Heart left ventricle (tissue), 16 donors: ENCODE measurements around the gene SLK. TPM values are rescaled to one million over a fixed set of nuclear protein-coding genes. Genes with fewer than 3 reads are reported as not detected.

ENCODE experiments used
- ATAC-seq, 4 donors: fragments of 200-7000 bp; cut with Tn5 transposase; one replicate each; pipeline ENCODE4 v1.9.1; 2020 to 2022; ENCODE audit warnings: moderate library complexity in 4 of 4, mild to moderate bottlenecking in 3 of 4, moderate number of reproducible peaks in 1 of 4
- DNase-seq, 5 donors: peaks; one replicate each; pipeline ENCODE4 v3.0.0-alpha.2; 2020
- H3K27ac ChIP-seq, 12 donors: fragments of 200-600 bp; sonication (generic) in 4 of 12; one replicate each; pipeline versions ENCODE4 v1.5.0 to v1.8.0; 2016 to 2022; ENCODE audit warnings: mild to moderate bottlenecking in 2 of 12
- H3K27me3 ChIP-seq, 9 donors: fragments of 200-600 bp; sonication (generic) in 2 of 9; one replicate each; pipeline versions ENCODE4 v1.5.1 to v1.8.0; 2016 to 2022; ENCODE audit warnings: mild to moderate bottlenecking in 3 of 9
- H3K36me3 ChIP-seq, 9 donors: fragments of 200-600 bp; sonication (generic) in 2 of 9; one replicate each; pipeline versions ENCODE4 v1.5.0 to v1.8.0; 2018 to 2022; ENCODE audit warnings: mild to moderate bottlenecking in 2 of 9
- H3K4me1 ChIP-seq, 12 donors: fragments of 200-600 bp; sonication (generic) in 4 of 12; one replicate each; pipeline versions ENCODE4 v1.5.0 to v1.8.0; 2016 to 2022; ENCODE audit warnings: mild to moderate bottlenecking in 3 of 12
- H3K4me3 ChIP-seq, 12 donors: fragments of 200-600 bp; sonication (generic) in 4 of 12; one replicate each; pipeline versions ENCODE4 v1.5.0 to v1.8.0; 2017 to 2022; ENCODE audit warnings: mild to moderate bottlenecking in 9 of 12, moderate library complexity in 4 of 12
- H3K9me3 ChIP-seq, 12 donors: fragments of 200-600 bp; sonication (generic) in 4 of 12; one replicate each; pipeline versions ENCODE4 v1.5.0 to v1.8.0; 2016 to 2022; ENCODE audit warnings: mild to moderate bottlenecking in 1 of 12
- POLR2A ChIP-seq, 2 donors: fragments of 450-650 bp; IDR thresholded peaks; one replicate each; pipeline ENCODE4 v1.6.1; 2017; ENCODE audit warnings: antibody characterized with exemption in 2 of 2, mild to moderate bottlenecking in 2 of 2, moderate library complexity in 2 of 2
- WGBS, 4 donors: extraction: QIAGEN DNeasy Blood & Tissue Kit in 2 of 4; methylation state at CpG; one replicate each; pipeline versions ENCODE4 v1.1.5 to v1.1.7; 2013 to 2018; 5-methylcytosine and 5-hydroxymethylcytosine counted together
- intact Hi-C, 10 donors: fragments of 100-400 bp; cut with DNase I; formaldehyde crosslinking; loops; one replicate each; pipeline versions ENCODE4 v1.11.1 to v1.14.2; 2022
- polyA plus RNA-seq, 2 donors: library from polyadenylated mRNA; stranded (reverse); fragments of 200-250 nt; gene quantifications; one replicate each; pipeline ENCODE4 v1.2.3, GENCODE V29; 2013
- total RNA-seq, 9 donors: library from RNA; depleted of rRNA in 2 of 9; stranded (reverse); fragments of >200 nt in 2 of 9; fragmentation: NEBNext Ultra II Directional in 3 of 9; extraction: Animal tissue kit (Norgen Biotek cat#: 25700) in 3 of 9; gene quantifications; one replicate each; pipeline versions ENCODE4 v1.1.0 to v1.2.4, GENCODE V29; 2016 to 2023
- TF ChIP-seq, protein P1 (sequence below), 12 donors: fragments of 200-600 bp; sonication (generic) in 4 of 12; IDR thresholded peaks; one replicate each; pipeline versions ENCODE4 v1.5.0 to v1.8.0; 2018 to 2022; ENCODE audit warnings: antibody characterized with exemption in 12 of 12, mild to moderate bottlenecking in 5 of 12
- donor health status: ischemic (EF 13 %, LVEDD 7.1; RV severe dilation, severe dysfunction).
- donor health status: healthy with polysubstance abuse.
- donor health status: DM: no; HTN: yes; CAD: no.
- donor health status: DM: no; HTN: no; CAD: no.
- donor health status: ischemic (EF 25% LVEDD 6.9; RV normal size, moderate dysfunction).
- donor health status: ischemic (EF 25% LVEDD 5.7; RV mildly dilated, moderate dysfunction).
- donor health status: healthy.
- donor health status: DM: yes; HTN: yes; CAD: no.
- donor health status: ischemic (EF 35%, LVEDD 5.7; RV mildly dilated, moderate dysfunction).
- donor health status: nonischemic (EF 11% LVEDD 7.7; RV severe dilation, severe dysfunction).
- donor health status: DM: yes; HTN: yes; CAD: no.
- donor health status: PGD.
- donor health status: ischemic (EF 29% LVEDD 5.4; RV normal size, mild dysfunction).
- donor health status: nonischemic (EF 23%, LVEDD 6.1; RV moderate dilation, normal function).

Gene SLK
- total and polyA plus RNA-seq, 11 donors, result 10.0 to 57.8 (median 45.2) TPM

DNA sequence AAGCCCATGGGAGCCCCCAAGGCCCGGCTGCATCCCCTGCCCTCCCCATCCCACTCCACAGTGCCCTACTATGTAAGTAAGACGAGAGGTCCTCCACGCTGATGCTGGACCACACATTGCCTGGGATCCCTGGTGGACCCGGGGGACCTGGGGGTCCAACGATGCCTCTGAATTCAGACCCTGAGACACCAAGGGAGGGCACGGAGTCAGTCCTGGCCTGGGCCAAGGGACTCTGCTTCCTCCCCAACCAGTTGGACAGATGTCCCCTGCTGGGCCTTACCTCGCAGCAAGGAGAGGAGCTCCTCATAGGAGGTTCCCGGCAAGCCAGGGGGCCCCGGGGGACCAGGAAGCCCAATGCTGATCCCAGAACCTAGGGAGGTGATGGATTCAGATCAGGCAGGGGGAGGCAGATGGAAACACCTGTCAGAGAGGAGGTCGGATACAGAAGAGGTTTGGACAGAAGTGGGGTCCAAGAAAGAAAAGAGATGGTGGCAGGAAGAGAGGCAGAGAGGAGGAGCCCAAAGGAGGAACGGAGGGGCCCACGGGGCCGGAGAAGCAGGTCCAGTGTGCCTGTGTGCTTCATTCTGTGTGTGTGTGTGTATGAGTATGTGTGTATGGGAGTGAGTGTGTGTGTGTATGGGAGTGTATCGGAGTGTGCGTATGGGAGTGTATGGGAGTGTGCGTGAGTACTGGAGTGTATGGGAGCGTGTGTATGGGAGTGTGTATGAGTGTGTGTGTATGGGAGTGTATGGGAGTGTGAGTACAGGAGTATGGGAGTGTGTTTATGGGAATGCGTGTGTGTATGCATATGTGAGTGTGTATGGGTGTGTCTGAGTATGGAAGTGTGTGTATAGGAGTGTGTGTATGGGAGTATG lies 68.5 kb downstream of the SLK start:
- 79 to 82% (median 80%) methylated on average over 15 to 18 of the region's 18 CpGs for WGBS, 4 donors
- peak in 1 of 4 donors; percentile 9 for ATAC-seq
- intact Hi-C loops, result loop anchor here in 1 of 10 donors (5.0 kb wide), 1 partner anchor 327 kb away; no protein-coding TSS in a partner anchor

DNA sequence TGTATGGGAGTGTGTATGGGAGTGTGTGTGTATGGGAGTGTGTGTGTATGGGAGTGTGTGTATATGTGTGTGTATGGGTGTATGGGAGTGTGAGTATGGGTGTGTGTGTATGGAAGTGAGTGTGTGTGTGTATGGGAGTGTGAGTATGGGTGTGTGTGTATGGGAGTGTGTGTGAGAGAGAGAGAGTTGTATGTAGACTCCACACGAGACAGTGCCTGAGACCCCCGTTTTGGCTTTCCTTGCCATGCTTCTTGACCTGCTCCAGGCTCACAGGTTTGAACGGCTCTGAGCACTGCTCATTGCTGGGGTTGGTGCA lies 69.1 kb downstream of the SLK start:
- DNase-seq (no peak), ATAC-seq (peak in 1 of 4 donors; percentile 6)
- Histone ChIP-seq H3K36me3 (peaks cover 0 to 26% (median 4%) of the 10 kb centered on the region in 9 donors), H3K4me3 (no peak overlapping the region), H3K4me1 (peaks cover 0 to 11% (median 0%) of the 10 kb centered on the region in 12 donors), H3K27ac (no peak overlapping the region), H3K27me3 (no peaks in the 10 kb centered on the region), H3K9me3 (no peaks in the 10 kb centered on the region)
- TF ChIP-seq POLR2A (IDR thresholded peaks at IDR 0.05), result no peak
- TF ChIP-seq, protein P1, sequence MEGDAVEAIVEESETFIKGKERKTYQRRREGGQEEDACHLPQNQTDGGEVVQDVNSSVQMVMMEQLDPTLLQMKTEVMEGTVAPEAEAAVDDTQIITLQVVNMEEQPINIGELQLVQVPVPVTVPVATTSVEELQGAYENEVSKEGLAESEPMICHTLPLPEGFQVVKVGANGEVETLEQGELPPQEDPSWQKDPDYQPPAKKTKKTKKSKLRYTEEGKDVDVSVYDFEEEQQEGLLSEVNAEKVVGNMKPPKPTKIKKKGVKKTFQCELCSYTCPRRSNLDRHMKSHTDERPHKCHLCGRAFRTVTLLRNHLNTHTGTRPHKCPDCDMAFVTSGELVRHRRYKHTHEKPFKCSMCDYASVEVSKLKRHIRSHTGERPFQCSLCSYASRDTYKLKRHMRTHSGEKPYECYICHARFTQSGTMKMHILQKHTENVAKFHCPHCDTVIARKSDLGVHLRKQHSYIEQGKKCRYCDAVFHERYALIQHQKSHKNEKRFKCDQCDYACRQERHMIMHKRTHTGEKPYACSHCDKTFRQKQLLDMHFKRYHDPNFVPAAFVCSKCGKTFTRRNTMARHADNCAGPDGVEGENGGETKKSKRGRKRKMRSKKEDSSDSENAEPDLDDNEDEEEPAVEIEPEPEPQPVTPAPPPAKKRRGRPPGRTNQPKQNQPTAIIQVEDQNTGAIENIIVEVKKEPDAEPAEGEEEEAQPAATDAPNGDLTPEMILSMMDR (IDR thresholded peaks at IDR 0.05), result no peak
- intact Hi-C loops, result loop anchor here in 1 of 10 donors (5.0 kb wide), 1 partner anchor 326 kb away; no protein-coding TSS in a partner anchor
- WGBS, 4 donors, result 58 to 83% (median 72%) methylated on average over 3 of the region's 3 CpGs

More for the DNA sequence above, 68.5 kb downstream of the SLK start:
- Histone ChIP-seq H3K27ac (no peak overlapping the region), H3K4me3 (no peak overlapping the region), H3K36me3 (peaks cover 0 to 26% (median 8%) of the 10 kb centered on the region in 9 donors), H3K4me1 (peaks cover 0 to 11% (median 0%) of the 10 kb centered on the region in 12 donors), H3K9me3 (no peaks in the 10 kb centered on the region), H3K27me3 (no peaks in the 10 kb centered on the region)
- TF ChIP-seq, protein P1 (IDR thresholded peaks at IDR 0.05), result no peak
- no peak for TF ChIP-seq POLR2A (IDR thresholded peaks at IDR 0.05)
- no peak for DNase-seq

DNA sequence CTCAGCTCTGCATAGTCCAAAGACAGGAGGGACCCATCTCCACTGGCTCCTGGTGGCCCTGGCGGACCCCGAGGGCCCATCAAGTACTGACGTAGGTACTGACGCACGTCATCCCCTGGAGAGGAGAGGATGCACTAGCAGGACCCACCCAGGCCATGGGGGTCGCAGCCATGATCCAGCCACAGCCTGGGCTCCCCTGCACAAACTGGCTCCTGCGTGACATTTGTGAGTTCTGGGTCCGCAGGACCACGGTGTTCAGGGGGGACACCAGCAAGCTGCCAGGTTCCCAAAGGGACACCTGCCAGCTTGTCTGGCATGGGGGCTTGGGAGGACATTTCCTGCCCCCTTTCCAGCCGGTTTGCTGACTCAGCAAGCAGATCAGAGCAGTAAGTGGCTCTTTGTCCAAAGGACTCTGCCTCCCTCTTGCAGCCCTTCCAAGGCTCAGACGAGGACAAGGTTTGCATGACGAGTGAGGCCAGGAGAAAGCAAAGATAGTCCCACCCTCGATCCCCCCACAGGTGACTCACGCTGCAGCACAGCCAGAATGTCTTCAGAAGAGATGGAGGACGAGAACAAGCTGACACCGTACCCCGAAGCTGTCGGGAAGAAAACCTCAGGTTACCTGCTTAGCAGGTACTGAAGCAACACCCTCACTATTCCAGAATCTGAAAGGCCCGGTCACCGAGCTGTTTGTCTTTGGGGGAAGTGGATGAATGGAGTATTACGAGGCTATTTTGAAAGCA lies 69.7 kb downstream of the SLK start:
- Histone ChIP-seq H3K27me3 (no peaks in the 10 kb centered on the region), H3K36me3 (peaks cover 0 to 19% (median 3%) of the 10 kb centered on the region in 9 donors), H3K4me1 (peaks cover 0 to 11% (median 0%) of the 10 kb centered on the region in 12 donors), H3K27ac (no peak overlapping the region), H3K4me3 (no peak overlapping the region), H3K9me3 (no peaks in the 10 kb centered on the region)
- no peak for TF ChIP-seq POLR2A (IDR thresholded peaks at IDR 0.05)
- TF ChIP-seq, protein P1 (IDR thresholded peaks at IDR 0.05), result no peak
- intact Hi-C loops, result loop anchor here in 1 of 10 donors (5.0 kb wide), 1 partner anchor 326 kb away; no protein-coding TSS in a partner anchor
- 75 to 85% (median 80%) methylated on average over 14 to 21 of the region's 21 CpGs for WGBS, 4 donors
- DNase-seq (no peak), ATAC-seq (no peak)
